ENCODE measurements around the gene PFKFB4.

The PFKFB4 gene

GRCh38 chr3:48556796-48557626 lies at the start of gene PFKFB4:
Gene PFKFB4, minus strand, starts transcription at chr3:48556803. Its CDS starts 26 bp downstream, at chr3:48556777.
- DNase-seq (ENCODE audit: low read depth in 3 of 3) = peak; percentile 98 to 99 (median 99)

DNA sequence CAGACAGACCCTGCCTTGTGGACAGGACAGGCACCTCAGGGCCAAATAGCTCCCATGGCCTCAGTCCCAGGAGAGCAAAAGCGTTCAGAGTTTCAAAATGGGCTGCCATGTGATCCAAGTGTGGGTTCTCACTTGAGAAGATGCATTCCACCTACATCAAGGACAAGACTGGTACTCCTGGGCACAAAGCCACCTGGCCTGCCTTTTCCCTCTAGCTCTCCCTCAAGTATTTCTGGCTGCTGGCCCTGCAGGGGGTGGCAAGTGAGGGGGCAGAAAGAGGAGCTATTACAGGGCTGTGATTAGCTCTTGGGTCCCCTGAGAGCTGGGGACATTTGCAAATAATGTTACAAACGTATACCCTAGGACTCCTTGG lies 45.0 kb upstream of the PFKFB4 start:
- DNase-seq (ENCODE audit: low read depth in 3 of 3) = no peak

DNA sequence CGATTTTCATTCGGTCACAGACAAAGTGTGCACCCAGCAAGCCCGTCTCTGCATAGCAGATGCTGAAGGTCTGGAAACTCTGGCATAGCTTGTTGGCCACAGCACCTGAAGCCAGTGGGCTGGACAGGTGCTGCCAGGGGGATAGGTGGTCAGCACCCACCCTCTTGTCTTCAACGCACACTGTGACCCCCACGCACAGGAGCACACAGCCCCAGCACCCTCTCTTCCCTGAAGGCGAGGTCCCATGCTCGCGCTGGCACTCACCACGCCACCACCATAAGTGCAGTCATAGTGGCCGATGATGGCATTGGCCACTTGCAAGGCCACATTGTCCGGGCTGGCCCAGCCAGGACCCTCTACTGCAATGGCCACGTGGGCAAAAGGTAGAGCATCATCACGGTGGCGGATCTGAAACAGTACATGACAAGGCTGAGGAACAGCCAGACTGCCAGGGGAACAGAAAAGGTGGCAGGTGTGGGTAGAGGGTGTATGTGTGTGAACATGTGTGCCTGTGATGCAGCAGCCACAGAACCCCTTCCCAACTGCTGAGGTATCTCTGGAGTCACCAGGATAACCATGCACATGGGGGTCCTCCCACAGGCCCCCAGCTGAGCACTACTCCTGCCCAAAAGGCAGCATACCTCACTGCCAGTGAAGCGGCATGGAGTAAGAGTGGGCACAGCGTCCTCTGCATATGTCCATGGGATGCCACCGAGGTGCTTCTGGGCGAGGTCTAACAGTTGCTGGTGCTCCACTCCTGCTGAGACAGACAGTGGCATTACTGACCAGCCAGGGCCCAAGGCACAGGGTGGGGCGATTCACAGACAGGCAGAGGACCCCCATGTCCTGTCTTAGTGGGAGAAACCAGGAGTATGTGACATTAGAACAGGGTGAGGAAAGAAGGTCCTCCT lies 44.4 kb upstream of the PFKFB4 start:
- no peak for DNase-seq (ENCODE audit: low read depth in 3 of 3)

- no peak for DNase-seq (ENCODE audit: low read depth in 3 of 3)
These were observed 43.1 kb upstream of the PFKFB4 start for GRCh38 chr3:48599509-48600285.

GRCh38 chr3:48599077-48599501 lies 42.5 kb upstream of the PFKFB4 start:
- DNase-seq (ENCODE audit: low read depth in 3 of 3) = no peak

DNA sequence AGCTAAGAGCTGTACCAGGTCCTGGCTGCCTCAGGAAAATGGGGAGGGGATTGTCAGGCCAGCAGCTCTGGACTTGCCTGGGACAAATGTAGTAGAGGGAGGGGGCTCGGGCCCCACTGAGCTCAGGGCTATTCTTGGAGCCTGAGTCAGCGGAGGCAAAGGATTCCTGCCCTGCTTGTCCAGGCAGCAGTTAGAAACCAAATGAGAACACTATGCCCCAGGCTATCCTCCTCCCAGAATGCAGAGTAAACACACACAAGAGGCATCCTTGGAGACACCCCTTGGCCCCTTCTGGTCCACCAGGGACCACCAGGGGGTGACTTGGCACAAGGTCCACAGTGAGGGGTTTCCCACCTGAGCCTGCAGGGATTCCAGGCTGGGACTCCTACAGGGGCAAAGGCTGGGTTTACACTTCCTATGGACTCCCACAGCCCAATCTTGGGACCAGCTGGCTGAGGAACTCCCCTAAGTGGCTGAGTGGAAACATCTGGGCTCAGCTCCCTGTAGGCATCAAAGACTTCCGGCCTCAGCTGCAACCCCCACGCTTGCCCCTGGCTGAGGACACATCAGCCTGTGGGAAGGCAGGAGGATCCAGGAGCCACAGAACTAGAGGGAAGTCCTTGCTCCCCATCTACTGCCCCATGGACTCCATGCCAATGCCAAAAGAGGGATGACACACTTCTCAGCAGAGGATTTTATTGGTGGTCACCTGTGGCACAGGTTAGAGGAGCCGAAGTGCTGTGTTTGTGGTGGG lies 41.9 kb upstream of the PFKFB4 start:
- DNase-seq (ENCODE audit: low read depth in 3 of 3) = no peak

GRCh38 chr3:48597408-48597800 lies 40.8 kb upstream of the PFKFB4 start:
- no peak for DNase-seq (ENCODE audit: low read depth in 3 of 3)

- DNase-seq (ENCODE audit: low read depth in 3 of 3) = no peak
These were observed 40.2 kb upstream of the PFKFB4 start for GRCh38 chr3:48596676-48597407.

- DNase-seq (ENCODE audit: low read depth in 3 of 3) = no peak
These were observed 39.6 kb upstream of the PFKFB4 start for GRCh38 chr3:48596157-48596556.

DNA sequence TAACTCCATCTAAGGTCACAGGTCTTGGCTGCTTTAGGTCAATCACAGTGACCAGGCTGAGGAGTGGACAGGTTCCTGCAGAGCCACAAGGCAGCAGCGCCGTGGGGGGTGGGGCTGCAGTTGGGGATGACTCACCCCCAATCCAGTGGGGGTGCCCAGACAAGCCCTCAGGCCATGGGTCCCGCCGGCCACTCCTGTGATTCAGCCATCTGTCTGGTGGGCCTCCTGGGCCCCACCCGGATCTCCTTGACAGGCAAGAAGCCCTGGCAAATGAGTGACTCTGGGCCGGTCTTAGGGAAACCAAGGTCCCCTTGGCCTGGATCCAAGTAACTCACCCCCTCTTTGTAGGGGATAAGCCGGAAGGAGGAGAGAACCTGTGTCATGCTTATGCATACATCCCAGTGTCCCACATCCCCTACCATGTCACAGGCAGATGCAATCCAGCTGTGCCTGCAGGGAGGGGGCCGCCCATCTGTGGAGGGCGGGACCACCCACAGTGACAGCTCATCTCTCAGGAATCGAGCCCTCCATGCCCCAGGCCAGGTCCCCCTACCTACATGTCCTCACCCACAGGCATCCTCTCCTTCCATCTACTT lies 39.0 kb upstream of the PFKFB4 start:
- DNase-seq (ENCODE audit: low read depth in 3 of 3) = no peak

DNA sequence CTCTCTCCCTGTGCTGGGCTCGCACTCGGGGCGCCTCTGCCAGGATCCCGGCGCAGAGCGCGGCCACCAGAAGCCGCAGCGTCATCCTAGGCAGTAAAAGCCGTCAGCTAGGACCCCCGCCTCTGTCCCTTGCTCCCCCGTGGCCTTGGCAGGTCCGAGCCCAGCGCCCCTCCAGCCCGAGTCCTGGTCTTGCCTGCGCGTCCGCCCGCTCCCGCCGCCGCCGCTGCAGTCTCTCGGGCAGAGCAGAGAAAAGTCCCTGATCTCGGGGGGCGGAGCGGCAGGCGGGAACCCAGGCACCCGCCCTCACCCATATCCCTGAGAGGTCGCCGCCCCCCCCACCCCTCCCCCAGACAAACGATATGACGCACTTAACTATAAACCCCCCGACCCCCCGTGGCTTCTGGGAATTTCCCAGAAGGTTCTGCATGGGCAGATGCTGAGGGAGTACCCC lies 38.5 kb upstream of the PFKFB4 start, which contains the start of gene COL7A1:
TSS of gene COL7A1 (minus strand) at position 255 of the 451 bp plus-strand sequence. CDS start at position 85, 170 bp downstream.
- DNase-seq (ENCODE audit: low read depth in 3 of 3) = no peak

GRCh38 chr3:48594417-48595049 lies 37.9 kb upstream of the PFKFB4 start:
- no peak for DNase-seq (ENCODE audit: low read depth in 3 of 3)

GRCh38 chr3:48593337-48593736 lies 36.7 kb upstream of the PFKFB4 start:
- no peak for DNase-seq (ENCODE audit: low read depth in 3 of 3)

DNA sequence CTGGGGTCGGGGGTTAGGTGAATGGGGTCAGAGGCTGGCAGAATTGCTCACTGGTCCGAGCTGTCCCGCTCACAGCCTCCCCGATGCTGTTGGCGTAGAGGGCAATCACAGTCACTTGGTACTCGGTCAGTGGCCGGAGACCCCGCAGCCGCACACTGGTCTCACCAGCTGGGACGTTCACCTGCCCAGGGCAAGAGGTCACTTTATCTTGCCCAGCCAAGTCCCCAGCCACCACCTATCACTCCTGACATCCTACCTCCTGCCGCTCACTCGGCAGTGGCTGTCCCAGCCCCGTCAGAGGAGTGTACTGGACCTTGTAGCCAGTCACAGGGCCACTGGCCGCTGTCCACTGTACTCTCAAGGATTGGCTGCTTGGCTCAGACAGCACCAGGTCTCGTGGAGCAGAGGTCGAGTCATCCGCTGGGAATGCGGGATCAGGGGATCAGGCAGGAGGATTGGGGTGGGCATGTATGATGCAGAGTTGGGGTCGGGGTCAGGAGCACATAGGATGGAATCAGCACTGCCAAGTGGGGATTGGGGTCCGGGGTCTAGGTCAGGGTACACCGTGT lies 36.0 kb upstream of the PFKFB4 start:
- no peak for DNase-seq (ENCODE audit: low read depth in 3 of 3)

GRCh38 chr3:48591886-48592518 lies 35.4 kb upstream of the PFKFB4 start:
- DNase-seq (ENCODE audit: low read depth in 3 of 3) = no peak

DNA sequence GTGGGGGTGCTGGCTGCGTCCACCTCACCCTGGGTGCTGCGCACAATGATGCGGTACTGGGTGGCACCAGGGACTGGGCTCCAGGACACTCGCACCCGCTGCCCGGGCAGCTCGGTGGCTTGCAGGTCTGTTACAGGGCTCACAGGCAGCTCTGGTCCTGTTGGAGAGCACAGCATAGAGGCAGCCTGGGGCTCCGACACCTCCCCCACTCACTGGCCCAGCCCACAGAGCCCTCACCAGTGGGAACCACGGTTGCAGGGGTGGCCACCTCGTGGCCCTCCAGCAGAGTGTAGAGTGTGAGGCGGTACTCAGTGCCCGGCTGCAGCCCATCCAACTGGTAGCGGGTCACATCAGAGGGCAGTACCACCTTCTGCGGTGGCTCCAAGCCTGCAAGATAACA lies 34.8 kb upstream of the PFKFB4 start:
- DNase-seq (ENCODE audit: low read depth in 3 of 3) = no peak

DNA sequence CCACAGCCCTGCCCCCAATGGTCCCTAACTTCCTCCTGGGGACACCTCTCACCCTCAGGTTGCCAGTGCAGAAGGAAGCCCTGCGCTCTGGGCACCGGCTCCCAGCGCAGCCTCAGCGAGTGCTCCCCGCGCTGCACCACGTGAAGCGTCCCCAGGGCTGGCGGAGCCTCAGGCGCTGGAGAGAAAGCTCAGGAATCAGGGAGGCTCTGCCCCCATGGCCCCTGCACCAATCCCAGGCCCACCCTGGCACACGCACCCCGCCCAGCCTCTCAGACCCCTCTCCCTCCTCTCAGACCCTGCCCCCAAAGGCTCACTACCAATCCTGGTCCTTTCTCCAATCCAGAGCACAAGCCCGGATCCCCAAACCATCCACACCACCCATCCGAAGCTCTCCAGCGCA lies 31.6 kb upstream of the PFKFB4 start:
- no peak for DNase-seq (ENCODE audit: low read depth in 3 of 3)

- no peak for DNase-seq (ENCODE audit: low read depth in 3 of 3)
These were observed 31.1 kb upstream of the PFKFB4 start for GRCh38 chr3:48587686-48588085.

DNA sequence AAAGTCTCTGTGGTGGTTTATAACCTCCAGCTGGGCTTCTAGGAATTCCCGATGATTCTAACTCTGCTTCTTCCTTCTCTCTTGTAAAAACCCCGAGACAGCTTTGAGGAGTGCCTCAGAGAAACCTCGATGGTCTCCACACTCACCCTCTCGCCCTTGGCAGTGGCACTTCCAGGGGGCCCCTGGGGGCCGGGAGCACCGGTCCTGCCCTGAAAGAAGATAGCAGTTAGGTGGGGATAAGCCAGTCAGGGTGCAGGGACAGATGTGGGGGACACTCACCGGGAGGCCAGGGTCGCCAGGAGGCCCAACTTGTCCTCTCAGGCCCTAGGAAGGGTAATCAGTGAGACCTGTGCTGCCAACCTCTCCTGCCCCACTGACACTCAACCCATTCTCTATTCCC lies 28.8 kb upstream of the PFKFB4 start:
- no peak for DNase-seq (ENCODE audit: low read depth in 3 of 3)

Data from stimulated activated CD4-positive, alpha-beta T cell treated with anti-CD3 and anti-CD28 coated beads, TNF-alpha, amount 100 ng/mL, for 24 hours (primary cell).